ENCODE results near the gene SLC6A9. TPM values are rescaled to one million over a fixed set of nuclear protein-coding genes. Genes with fewer than 3 reads are reported as not detected.

Gene SLC6A9
- total and polyA plus RNA-seq, 8 donors = 1.9 to 23.4 (median 4.4) TPM

- Histone ChIP-seq H3K36me3 (no peaks in the 10 kb centered on the region), H3K9me3 (no peaks in the 10 kb centered on the region), H3K27me3 (no peaks in the 10 kb centered on the region), H3K4me3 (no peak overlapping the region), H3K27ac (no peak overlapping the region), H3K4me1 (peaks cover 0 to 4% (median 0%) of the 10 kb centered on the region in 3 donors)
- no peak for DNase-seq
- intact Hi-C loops (cut with DNase I) = no loop called here
- no peak for FAIRE-seq
- TF ChIP-seq CTCF (IDR thresholded peaks at IDR 0.05) = no peak
- 78 to 82% methylated on average over 2 of the region's 2 CpGs for WGBS, 2 donors
- no peak for ATAC-seq
Measured at GRCh38 chr1:44040418-44040817, 9.2 kb upstream of the SLC6A9 start.

DNA sequence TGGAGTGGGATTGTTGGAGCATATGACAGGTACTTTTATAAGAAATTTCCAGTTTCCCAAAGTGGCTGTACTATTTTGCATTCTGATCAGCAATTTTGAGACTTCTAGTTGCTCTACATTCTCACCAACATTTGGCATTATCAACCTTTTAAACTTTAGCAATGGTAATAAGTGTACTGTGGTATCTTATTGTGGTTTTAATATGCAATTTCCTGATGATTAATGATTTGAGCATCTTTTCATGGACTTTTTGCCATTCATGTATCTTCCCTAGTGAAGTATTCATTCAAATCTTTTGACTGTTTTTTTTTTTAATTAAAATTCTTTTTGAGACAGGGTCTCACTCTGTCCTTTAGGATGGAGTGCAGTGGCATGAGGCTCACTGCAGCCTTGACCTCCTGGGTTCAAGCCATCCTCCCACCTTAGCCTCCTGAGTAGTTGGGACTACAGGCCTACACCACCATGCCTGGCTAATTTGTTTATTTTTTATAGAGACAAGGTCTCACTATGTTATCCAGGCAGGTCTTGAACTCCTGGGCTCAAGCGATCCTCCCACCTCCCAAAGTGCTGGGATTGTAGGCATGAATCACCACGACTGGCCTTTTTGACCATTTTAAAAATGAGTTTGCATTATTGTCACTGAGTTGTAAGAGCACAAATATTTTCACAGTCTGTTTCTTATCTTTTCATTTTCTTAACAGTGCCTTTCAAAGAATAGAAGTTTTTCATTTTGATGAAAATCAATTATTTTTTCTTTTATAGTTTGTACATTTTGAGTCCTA lies 7.8 kb upstream of the SLC6A9 start:
- Histone ChIP-seq H3K9me3 (no peaks in the 10 kb centered on the region), H3K27ac (no peak overlapping the region), H3K27me3 (no peaks in the 10 kb centered on the region), H3K36me3 (no peaks in the 10 kb centered on the region), H3K4me3 (no peak overlapping the region), H3K4me1 (peaks cover 0 to 4% (median 0%) of the 10 kb centered on the region in 3 donors)
- 67 to 83% methylated on average over 2 of the region's 2 CpGs for WGBS, 2 donors
- DNase-seq (no peak), FAIRE-seq (no peak), ATAC-seq (no peak)
- no peak for TF ChIP-seq CTCF (IDR thresholded peaks at IDR 0.05)
- intact Hi-C loops (cut with DNase I) = loop anchor here in 1 of 3 donors (5.0 to 10.0 kb wide), 2 partner anchors 37 to 274 kb away; no protein-coding TSS in a partner anchor

- no peak for FAIRE-seq
- H3K4me1 ChIP-seq = peaks cover 0 to 4% (median 0%) of the 10 kb centered on the region in 3 donors
- no peak overlapping the region for H3K4me3 ChIP-seq
- H3K27me3 ChIP-seq = no peaks in the 10 kb centered on the region
- WGBS, 2 donors = 56 to 58% methylated on average over 5 of the region's 5 CpGs
- peak in 1 of 4 donors; percentile 8 for ATAC-seq
- no peaks in the 10 kb centered on the region for H3K9me3 ChIP-seq
- intact Hi-C loops (cut with DNase I) = loop anchor here in 1 of 3 donors (5.0 to 10.0 kb wide), 2 partner anchors 35 to 272 kb away; no protein-coding TSS in a partner anchor
- H3K27ac ChIP-seq = no peak overlapping the region
- DNase-seq = no peak
- H3K36me3 ChIP-seq = no peaks in the 10 kb centered on the region
- no peak for TF ChIP-seq CTCF (IDR thresholded peaks at IDR 0.05)
Measured at GRCh38 chr1:44037154-44037553, 5.9 kb upstream of the SLC6A9 start.

DNA sequence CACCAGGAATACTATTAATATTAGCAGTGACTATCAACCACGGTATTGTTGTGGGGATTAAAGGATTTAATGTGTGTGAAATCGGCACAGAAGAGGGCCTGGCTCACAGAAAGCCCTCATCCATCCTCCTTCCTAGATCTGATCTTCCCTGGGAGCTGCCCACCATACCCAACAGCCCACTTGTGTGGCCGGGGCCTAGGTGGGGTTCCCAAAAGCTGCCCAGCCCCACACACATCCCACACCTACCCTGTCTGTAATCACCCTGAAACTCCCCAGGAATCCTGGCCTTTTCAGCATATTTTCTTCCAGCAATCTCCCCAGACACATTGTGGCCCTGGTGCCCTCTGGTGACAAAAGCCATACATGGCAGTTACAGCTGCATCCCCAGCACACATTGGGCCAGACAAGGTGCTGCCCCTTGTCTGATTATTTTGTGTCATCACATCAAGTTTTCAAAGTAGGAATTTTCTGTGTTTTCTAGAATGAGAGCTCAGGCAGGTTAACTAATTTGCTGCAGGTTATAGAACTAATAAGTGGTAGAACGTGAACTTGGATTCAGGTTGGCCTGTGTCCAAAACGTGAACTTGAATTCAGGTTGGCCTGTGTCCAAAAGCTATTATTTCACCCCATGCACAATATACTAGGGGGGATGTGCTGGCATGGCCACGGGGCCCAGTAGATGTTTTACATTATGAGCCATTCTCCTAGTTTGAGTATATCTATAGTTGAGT lies 5.3 kb upstream of the SLC6A9 start:
- WGBS, 2 donors = 3 to 7% methylated on average over 6 of the region's 6 CpGs
- FAIRE-seq (no peak), ATAC-seq (peak; percentile 78 to 94 (median 90)), DNase-seq (peak; percentile 66 to 85 (median 72))
- intact Hi-C loops (cut with DNase I) = loop anchor here in 1 of 3 donors (5.0 to 10.0 kb wide), 2 partner anchors 34 to 272 kb away; no protein-coding TSS in a partner anchor
- Histone ChIP-seq H3K9me3 (no peaks in the 10 kb centered on the region), H3K27me3 (no peaks in the 10 kb centered on the region), H3K4me1 (peaks cover 0 to 10% (median 0%) of the 10 kb centered on the region in 3 donors), H3K36me3 (no peaks in the 10 kb centered on the region), H3K27ac (peak overlapping the region in 3 of 4 donors; percentile 31 to 53 (median 35)), H3K4me3 (no peak overlapping the region)
- TF ChIP-seq CTCF (IDR thresholded peaks at IDR 0.05) = peak; percentile 53 to 78 (median 75)
